Measurements from ENCODE around the gene TTC3. TPM values are rescaled to one million over a fixed set of nuclear protein-coding genes. Genes with fewer than 3 reads are reported as not detected.
A peak's percentile ranks its signal among the peaks of the same experiment; 100 is the strongest.

Gene TTC3
- total RNA-seq, 1 donor from 2014 or later: 190 TPM

DNA sequence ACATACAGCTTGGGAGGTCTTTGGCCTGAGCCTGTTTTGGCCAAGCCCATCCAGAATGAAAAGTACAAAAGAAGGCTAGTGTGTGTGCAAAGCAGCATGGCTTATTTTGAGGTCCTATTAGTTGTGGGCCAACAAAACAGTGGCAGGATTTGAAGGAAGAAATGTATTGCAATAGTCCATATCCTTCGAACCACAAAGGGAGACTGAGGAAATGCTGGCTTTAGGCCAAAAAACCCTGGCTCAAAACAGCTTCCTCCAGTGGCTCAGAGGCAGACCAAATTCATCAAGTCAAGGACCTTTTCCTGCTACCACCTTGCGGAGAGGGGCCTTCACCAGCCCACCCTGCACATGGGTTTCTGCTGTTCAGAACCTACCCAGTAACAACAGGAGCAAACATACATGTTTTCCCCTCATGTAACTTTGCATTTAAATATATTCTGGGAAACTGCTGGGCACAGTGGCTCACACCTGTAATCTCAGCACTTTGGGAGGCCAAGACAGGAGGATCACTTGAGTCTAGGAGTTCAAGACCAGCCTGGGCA lies 150.8 kb downstream of the TTC3 start:
- no peak overlapping the region for H3K27ac Mint-ChIP-seq (ENCODE audit: unreplicated experiment)
- DNase-seq (ENCODE audit: low spot score): no peak
- TF ChIP-seq, protein P1, sequence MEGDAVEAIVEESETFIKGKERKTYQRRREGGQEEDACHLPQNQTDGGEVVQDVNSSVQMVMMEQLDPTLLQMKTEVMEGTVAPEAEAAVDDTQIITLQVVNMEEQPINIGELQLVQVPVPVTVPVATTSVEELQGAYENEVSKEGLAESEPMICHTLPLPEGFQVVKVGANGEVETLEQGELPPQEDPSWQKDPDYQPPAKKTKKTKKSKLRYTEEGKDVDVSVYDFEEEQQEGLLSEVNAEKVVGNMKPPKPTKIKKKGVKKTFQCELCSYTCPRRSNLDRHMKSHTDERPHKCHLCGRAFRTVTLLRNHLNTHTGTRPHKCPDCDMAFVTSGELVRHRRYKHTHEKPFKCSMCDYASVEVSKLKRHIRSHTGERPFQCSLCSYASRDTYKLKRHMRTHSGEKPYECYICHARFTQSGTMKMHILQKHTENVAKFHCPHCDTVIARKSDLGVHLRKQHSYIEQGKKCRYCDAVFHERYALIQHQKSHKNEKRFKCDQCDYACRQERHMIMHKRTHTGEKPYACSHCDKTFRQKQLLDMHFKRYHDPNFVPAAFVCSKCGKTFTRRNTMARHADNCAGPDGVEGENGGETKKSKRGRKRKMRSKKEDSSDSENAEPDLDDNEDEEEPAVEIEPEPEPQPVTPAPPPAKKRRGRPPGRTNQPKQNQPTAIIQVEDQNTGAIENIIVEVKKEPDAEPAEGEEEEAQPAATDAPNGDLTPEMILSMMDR (IDR thresholded peaks at IDR 0.05; ENCODE audit: unreplicated experiment): no peak
- peak overlapping the region; percentile 56 for H3K4me3 Mint-ChIP-seq (ENCODE audit: unreplicated experiment)
- peaks cover 55% of the 10 kb centered on the region for H3K36me3 Mint-ChIP-seq (ENCODE audit: low read depth, unreplicated experiment)
- peaks cover 20% of the 10 kb centered on the region for H3K4me1 Mint-ChIP-seq (ENCODE audit: unreplicated experiment)
- no peaks in the 10 kb centered on the region for H3K9me3 Mint-ChIP-seq (ENCODE audit: unreplicated experiment)
- H3K27me3 Mint-ChIP-seq (ENCODE audit: unreplicated experiment): peaks cover 8% of the 10 kb centered on the region

DNA sequence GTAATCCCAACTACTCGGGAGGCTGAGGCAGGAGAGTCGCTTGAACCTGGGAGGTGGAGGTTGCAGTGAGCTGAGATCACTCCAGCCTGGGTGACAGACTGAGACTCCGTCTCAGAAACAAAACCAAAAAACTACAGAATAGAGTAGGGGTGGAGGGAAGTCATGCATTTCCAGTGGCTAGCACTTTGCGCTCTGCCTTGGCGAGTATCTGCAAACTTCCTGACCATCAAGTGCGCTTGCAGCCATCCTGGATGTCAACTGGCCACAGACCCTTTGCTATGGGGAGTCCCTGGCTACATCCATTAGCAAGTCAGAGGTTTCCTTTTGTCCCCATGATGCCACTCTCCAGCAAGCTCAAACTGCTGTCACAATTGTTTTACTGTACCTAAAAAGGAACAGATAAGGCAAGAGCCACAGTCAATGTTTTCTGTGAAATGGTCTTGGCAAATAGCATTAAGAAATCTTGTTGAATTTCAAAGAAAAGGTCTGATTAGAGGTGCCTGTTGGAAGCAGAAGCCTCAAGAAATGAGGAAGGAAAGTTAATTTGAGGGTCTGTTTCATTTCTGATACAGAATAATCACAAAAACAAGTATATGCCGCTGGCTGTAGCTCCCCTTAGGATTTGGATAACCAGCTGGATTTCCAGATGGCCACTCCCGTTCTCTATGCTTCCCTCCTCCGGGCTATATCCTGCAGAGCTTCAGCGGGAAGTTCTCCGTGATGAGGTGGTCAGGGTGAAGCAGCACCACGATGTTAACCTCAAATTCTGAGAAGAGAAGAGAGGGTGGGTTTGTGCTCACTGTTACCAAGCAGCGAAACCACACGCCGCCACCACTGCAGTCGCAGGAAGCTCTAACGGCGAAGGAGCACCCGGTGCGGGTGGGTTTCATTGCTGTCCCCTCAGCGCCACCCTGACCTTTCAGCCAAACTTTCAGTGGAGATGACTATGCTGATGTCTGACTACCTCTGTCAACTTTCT lies 152.1 kb downstream of the TTC3 start:
- Mint-ChIP-seq H3K27me3 (ENCODE audit: unreplicated experiment) (peaks cover 7% of the 10 kb centered on the region), H3K27ac (ENCODE audit: unreplicated experiment) (no peak overlapping the region), H3K9me3 (ENCODE audit: unreplicated experiment) (no peaks in the 10 kb centered on the region), H3K36me3 (ENCODE audit: low read depth, unreplicated experiment) (peaks cover 53% of the 10 kb centered on the region), H3K4me1 (ENCODE audit: unreplicated experiment) (peaks cover 13% of the 10 kb centered on the region), H3K4me3 (ENCODE audit: unreplicated experiment) (no peak overlapping the region)
- TF ChIP-seq, protein P1 (IDR thresholded peaks at IDR 0.05; ENCODE audit: unreplicated experiment): no peak
- DNase-seq (ENCODE audit: low spot score): no peak

DNA sequence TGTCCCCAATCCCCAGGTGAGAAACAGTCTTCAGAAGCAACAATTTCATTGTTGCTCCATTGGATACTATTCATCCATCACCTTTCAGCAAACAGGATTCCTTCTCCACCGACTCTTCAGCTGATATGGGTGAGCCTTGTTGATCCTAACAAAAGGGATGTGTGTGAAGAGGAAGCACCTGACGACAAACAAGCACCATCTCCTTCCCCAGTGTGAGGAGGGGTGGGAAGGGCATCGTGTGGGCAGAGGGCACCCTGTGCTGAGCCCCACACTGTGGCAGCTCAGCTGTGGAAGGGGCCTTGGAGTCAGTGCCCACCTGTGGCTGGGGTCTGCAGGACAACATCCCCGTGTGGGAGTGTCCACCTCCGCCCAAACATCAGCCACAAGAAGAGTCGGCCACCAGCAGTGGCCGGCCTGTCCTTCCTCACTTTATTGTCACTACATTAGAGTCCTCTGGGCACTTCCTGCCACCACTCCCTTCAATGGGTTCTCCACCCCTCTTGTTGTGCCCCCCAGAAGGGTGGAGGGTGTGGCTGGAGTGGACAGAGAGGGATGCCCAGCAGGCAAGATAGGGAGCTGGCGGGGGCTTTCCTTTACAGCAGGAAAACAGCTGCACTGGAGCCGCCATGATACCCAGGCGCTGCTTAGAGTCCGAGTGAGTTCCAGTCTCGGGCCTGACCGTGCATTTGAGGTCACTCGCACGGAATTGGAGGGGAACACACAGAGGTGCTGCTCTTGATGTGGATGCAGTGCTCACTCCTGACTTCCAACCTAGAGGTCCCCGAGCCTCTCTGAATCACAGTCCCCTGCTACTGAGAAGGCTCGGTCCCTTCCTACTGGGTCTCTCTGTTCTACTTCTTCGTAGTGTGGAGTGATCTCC lies 153.2 kb downstream of the TTC3 start:
- H3K36me3 Mint-ChIP-seq (ENCODE audit: low read depth, unreplicated experiment): peaks cover 58% of the 10 kb centered on the region
- TF ChIP-seq, protein P1 (IDR thresholded peaks at IDR 0.05; ENCODE audit: unreplicated experiment): no peak
- H3K4me1 Mint-ChIP-seq (ENCODE audit: unreplicated experiment): peaks cover 9% of the 10 kb centered on the region
- peak overlapping the region; percentile 20 for H3K4me3 Mint-ChIP-seq (ENCODE audit: unreplicated experiment)
- no peak for DNase-seq (ENCODE audit: low spot score)
- peaks cover 5% of the 10 kb centered on the region for H3K27me3 Mint-ChIP-seq (ENCODE audit: unreplicated experiment)
- H3K27ac Mint-ChIP-seq (ENCODE audit: unreplicated experiment): no peak overlapping the region
- no peaks in the 10 kb centered on the region for H3K9me3 Mint-ChIP-seq (ENCODE audit: unreplicated experiment)

DNA sequence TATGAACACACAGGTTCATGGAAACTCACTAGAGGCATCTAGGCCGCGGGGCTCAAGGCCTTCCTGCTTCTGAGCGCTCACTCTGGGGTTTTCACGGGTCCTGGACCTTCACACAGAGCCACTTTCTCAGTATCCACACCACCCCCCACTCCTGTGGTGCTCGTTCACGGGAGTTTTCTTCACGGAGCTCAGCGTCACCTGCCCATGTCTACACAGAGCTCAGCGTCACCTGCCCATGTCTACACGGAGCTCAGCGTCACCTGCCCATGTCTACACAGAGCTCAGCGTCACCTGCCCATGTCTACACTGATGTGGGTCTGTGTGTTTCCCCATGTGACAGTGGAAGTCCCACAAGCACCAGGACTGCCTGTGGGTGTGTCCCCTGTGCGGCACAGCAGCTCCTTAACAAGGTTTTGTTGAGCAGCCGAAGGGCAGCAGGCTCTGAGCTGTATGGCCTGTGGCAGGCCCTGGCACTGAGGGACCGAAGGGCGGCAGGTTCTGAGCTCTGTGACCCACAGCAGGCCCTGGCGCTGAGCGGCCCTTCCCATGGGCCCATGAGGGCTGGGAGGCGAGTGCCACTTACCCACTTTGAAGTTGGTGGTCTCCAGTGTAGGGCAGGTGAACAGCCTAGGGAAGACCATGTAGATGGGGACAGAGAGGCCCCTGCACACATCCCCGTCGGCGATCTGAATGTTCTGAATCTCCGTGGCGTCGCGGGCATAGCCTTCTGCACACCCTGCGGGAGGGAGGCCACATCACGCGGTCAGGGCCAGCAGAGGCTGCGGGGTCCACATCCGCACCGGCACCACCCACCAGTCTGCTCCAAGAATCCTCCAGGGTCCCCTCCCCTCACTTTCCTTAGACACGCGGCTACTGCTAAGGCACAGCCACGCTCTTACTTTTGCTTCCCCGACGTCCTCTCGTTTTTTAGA lies 154.3 kb downstream of the TTC3 start:
- Mint-ChIP-seq H3K4me1 (ENCODE audit: unreplicated experiment) (peaks cover 7% of the 10 kb centered on the region), H3K4me3 (ENCODE audit: unreplicated experiment) (no peak overlapping the region), H3K9me3 (ENCODE audit: unreplicated experiment) (no peaks in the 10 kb centered on the region), H3K36me3 (ENCODE audit: low read depth, unreplicated experiment) (peaks cover 68% of the 10 kb centered on the region), H3K27me3 (ENCODE audit: unreplicated experiment) (peaks cover 5% of the 10 kb centered on the region), H3K27ac (ENCODE audit: unreplicated experiment) (no peak overlapping the region)
- DNase-seq (ENCODE audit: low spot score): no peak
- TF ChIP-seq, protein P1 (IDR thresholded peaks at IDR 0.05; ENCODE audit: unreplicated experiment): no peak
